K562 (cell line): ENCODE data around the gene CTF1. TPM values are rescaled to one million over a fixed set of nuclear protein-coding genes. Genes with fewer than 3 reads are reported as not detected.
A peak's percentile ranks its signal among the peaks of the same experiment; 100 is the strongest.

ENCODE experiments used
- CBX3 ChIP-seq, 2 experiments: IDR thresholded peaks; 1 replicate in 1 of 2; 2 replicates in 1 of 2; pipeline ENCODE4 v1.6.1; 2012; ENCODE audit warnings: inconsistent platforms in 2 of 2, low read length in 2 of 2, borderline replicate concordance in 1 of 2, control low read depth in 1 of 2
- CHAMP1 ChIP-seq: fragments of 450-650 bp; IDR thresholded peaks from 2 replicates; pipeline ENCODE4 v1.6.1; 2016; ENCODE audit warnings: mild to moderate bottlenecking
- E2F3 ChIP-seq: fragments of 250-450 bp; sonication (Bioruptor Pico); IDR thresholded peaks from 2 replicates; pipeline ENCODE4 v1.4.0; 2020; ENCODE audit warnings: mild to moderate bottlenecking
- MCM5 ChIP-seq: fragments of 450-650 bp; IDR thresholded peaks from 2 replicates; pipeline ENCODE4 v1.6.1; 2016; ENCODE audit warnings: low read depth
- PHB ChIP-seq: fragments of 250-450 bp; sonication (Bioruptor Pico); IDR thresholded peaks from 2 replicates; pipeline ENCODE4 v1.5.0; 2021
- POLR2AphosphoS5 ChIP-seq: IDR thresholded peaks from 2 replicates; pipeline ENCODE4 v1.6.1; 2011; ENCODE audit warnings: mild to moderate bottlenecking, low read depth, low read length, moderate library complexity; ENCODE audit not compliant: control insufficient read depth, insufficient read depth
- THAP12 ChIP-seq: fragments of 250-450 bp; sonication (Bioruptor Pico); IDR thresholded peaks from 2 replicates; pipeline ENCODE4 v1.9.0; 2021; ENCODE audit warnings: mild to moderate bottlenecking, inconsistent platforms
- ZBTB9 ChIP-seq: fragments of 450-650 bp; formaldehyde crosslinking; IDR thresholded peaks from 2 replicates; pipeline ENCODE4 v1.4.0; 2020; ENCODE audit warnings: mild to moderate bottlenecking, moderate library complexity
- ZNF146 ChIP-seq: IDR thresholded peaks from one replicate; pipeline ENCODE4 v1.6.1; 2018; ENCODE audit warnings: missing compliant biosample characterization; ENCODE audit not compliant: unreplicated experiment
- ZNF197 ChIP-seq: fragments of 200-800 bp; sonication (Bioruptor generic); IDR thresholded peaks from 2 replicates; pipeline ENCODE4 v1.6.1; 2016; ENCODE audit warnings: low read depth, missing genetic modification characterization, missing compliant biosample characterization
- polyA plus RNA-seq, 8 experiments: library from polyadenylated mRNA; depleted of rRNA in 4 of 8; stranded (reverse) in 5 of 8; unstranded in 3 of 8; fragments of >200 nt; fragmentation: Nextera tagmentation in 2 of 8; fragmentation: Illumina TruSeq in 1 of 8; extraction: Ambion mirVana in 2 of 8; extraction: Trizol in 1 of 8; gene quantifications; 2 replicates each; pipeline versions ENCODE4 v1.2.1 to v1.2.3, GENCODE V29; 2011 to 2014; ENCODE audit warnings: inconsistent platforms in 1 of 8, missing spikeins in 1 of 8
- total RNA-seq, 7 experiments: library from RNA; depleted of rRNA in 6 of 7; stranded (reverse); fragments of >200 nt in 6 of 7; fragmentation: Illumina TruSeq in 2 of 7; extraction: Trizol in 2 of 7; gene quantifications; 2 replicates each; pipeline versions ENCODE4 v1.2.1 to v1.2.3, GENCODE V29; 2011 to 2021; ENCODE audit warnings: low replicate concordance in 1 of 7
- TF ChIP-seq, protein P1 (sequence below), 2 experiments: fragments of 450-650 bp; IDR thresholded peaks; 2 replicates each; pipeline ENCODE4 v1.6.1; 2016; ENCODE audit warnings: mild to moderate bottlenecking in 2 of 2, borderline replicate concordance in 1 of 2, low read depth in 1 of 2, moderate library complexity in 1 of 2

Gene CTF1
- total and polyA plus RNA-seq, 9 of the 15 experiments (the other 6 are each of a cell fraction or from before 2014, with no cell fraction given): 0.24 to 2.5 (median 0.44) TPM

GRCh38 chr16:30922960-30923535 is 26.6 kb downstream of the CTF1 start (continued):
- TF ChIP-seq CHAMP1 (no peak), CBX3 (IDR thresholded peaks at IDR 0.05; ENCODE audit: borderline replicate concordance in 1 of 2, low read length in 2 of 2) (0 out of 3 replicates have a peak, but pooled peaks of 1 of the 2 experiments have one; percentile 7), ZNF146 (no peak), POLR2AphosphoS5 (peak; percentile 46; the same call in 1 of the 2 replicates), PHB (CRISPR knock-in tag) (no peak), ZNF197 (CRISPR knock-in tag) (peak; percentile 94; the same call in 1 of the 2 replicates), E2F3 (CRISPR knock-in tag) (no peak; the same call in 1 of the 2 replicates), MCM5 (no peak), ZBTB9 (peak; percentile 80; the same call in 1 of the 2 replicates), THAP12 (CRISPR knock-in tag) (peak; percentile 72; the same call in 1 of the 2 replicates)
- TF ChIP-seq, protein P1, sequence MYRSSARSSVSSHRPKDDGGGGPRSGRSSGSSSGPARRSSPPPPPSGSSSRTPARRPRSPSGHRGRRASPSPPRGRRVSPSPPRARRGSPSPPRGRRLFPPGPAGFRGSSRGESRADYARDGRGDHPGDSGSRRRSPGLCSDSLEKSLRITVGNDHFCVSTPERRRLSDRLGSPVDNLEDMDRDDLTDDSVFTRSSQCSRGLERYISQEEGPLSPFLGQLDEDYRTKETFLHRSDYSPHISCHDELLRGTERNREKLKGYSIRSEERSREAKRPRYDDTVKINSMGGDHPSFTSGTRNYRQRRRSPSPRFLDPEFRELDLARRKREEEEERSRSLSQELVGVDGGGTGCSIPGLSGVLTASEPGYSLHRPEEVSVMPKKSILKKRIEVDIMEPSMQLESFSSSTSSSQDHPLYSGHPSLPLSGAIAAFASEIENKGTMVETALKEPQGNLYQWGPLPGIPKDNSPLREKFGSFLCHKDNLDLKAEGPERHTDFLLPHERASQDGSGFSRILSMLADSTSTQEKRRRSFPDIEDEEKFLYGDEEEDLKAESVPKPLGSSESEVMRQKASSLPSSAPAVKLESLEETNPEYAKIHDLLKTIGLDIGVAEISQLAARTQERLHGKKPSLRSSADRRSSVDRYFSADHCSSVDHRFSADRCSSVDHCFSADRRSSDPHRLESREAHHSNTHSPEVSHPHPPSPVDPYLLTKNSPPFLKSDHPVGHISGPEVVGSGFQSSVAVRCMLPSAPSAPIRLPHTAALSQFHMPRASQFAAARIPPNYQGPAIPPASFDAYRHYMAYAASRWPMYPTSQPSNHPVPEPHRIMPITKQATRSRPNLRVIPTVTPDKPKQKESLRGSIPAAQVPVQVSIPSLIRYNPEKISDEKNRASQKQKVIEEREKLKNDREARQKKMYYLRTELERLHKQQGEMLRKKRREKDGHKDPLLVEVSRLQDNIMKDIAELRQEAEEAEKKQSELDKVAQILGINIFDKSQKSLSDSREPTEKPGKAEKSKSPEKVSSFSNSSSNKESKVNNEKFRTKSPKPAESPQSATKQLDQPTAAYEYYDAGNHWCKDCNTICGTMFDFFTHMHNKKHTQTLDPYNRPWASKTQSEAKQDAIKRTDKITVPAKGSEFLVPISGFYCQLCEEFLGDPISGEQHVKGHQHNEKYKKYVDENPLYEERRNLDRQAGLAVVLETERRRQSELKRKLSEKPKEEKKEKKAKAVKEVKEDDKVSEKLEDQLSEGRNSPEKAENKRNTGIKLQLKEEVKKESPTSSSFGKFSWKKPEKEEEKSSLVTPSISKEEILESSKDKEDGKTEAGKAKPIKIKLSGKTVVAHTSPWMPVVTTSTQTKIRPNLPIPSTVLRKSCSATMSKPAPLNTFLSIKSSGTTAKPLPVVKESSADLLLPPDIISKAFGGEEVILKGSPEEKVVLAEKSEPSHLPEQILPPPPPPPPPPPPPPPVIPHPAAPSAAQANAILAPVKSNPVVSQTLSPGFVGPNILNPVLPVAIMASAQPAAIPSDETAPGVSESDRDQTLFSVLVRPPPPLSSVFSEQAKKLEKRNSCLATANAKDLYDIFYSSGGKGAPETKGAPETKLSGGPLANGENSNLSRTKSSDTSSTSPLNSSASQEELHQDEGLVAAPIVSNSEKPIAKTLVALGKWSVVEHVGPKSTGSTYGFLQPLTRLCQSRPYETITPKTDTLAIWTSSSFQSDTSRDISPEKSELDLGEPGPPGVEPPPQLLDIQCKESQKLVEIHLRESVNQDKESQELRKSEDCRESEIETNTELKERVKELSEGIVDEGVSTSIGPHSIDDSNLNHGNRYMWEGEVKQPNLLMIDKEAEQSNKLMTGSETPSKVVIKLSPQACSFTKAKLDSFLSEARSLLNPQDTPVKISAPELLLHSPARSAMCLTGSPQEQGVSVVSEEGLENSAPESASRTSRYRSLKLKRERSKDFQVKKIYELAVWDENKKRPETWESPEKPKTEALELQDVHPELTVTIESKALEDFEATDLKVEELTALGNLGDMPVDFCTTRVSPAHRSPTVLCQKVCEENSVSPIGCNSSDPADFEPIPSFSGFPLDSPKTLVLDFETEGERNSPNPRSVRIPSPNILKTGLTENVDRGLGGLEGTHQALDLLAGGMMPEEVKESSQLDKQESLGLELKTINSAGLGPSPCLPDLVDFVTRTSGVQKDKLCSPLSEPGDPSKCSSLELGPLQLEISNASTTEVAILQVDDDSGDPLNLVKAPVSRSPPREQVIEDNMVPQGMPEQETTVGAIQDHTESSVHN (IDR thresholded peaks at IDR 0.05; ENCODE audit: borderline replicate concordance in 1 of 2, low read depth in 1 of 2): no peak
